HepG2 (cell line): ENCODE data around the gene CADPS. TPM values are rescaled to one million over a fixed set of nuclear protein-coding genes. Genes with fewer than 3 reads are reported as not detected.

Experiments used
- ATAC-seq: fragments of 200-7000 bp; cut with Tn5 transposase; 3 replicates; pipeline ENCODE4 v1.9.1; 2020; ENCODE audit warnings: mild to moderate bottlenecking, moderate library complexity
- BruUV-seq: library from RNA; stranded (reverse); fragments of 400-500 nt; replicated peaks from 2 replicates; lab custom pipeline; 2021; lab: Mats Ljungman, UMichigan
- CTCF ChIA-PET: fragments of 300-600 bp; formaldehyde crosslinking; extraction: SDS; loops from one replicate; lab custom pipeline; 2021; ENCODE audit warnings: low total read pairs, inconsistent platforms, low intra/inter-chr PET ratio; lab: Yijun Ruan, JAX
- POLR2A ChIA-PET: fragments of 350-600 bp; sonication (Branson Sonifier 250); formaldehyde crosslinking; loops from one replicate; lab custom pipeline; 2020; ENCODE audit warnings: antibody characterized with exemption, inconsistent platforms; lab: Yijun Ruan, JAX
- DNase-seq: peaks from one replicate; pipeline ENCODE4 v3.0.0-alpha.2; 2015; ENCODE audit warnings: low spot score
- FAIRE-seq: peaks from 3 replicates; lab custom pipeline; 2011; peaks lifted over from hg19 to GRCh38; lab: Jason Lieb, UNC
- H2AFZ ChIP-seq: one replicate; pipeline ENCODE4 v1.6.1; 2011; ENCODE audit warnings: low read length, inconsistent platforms
- H3K27ac ChIP-seq: fragments of 300-600 bp; 3 replicates; pipeline ENCODE4 v1.8.0; 2011; ENCODE audit warnings: mixed run types, mild to moderate bottlenecking, mixed read lengths, low read length, inconsistent platforms; ENCODE audit not compliant: insufficient read depth; ENCODE audit errors: extremely low read length
- H3K27me3 ChIP-seq, 2 experiments: fragments of 200-600 bp in 1 of 2; 2 replicates in 1 of 2; 3 replicates in 1 of 2; pipeline versions ENCODE4 v1.6.0 to v1.8.0; 2011; ENCODE audit warnings: low read length in 2 of 2, mild to moderate bottlenecking in 2 of 2, moderate library complexity in 2 of 2, inconsistent platforms in 1 of 2; ENCODE audit not compliant: insufficient read depth in 2 of 2, control insufficient read depth in 1 of 2
- H3K36me3 ChIP-seq, 2 experiments: fragments of 200-600 bp in 1 of 2; replicated peaks in 1 of 2; 2 replicates in 1 of 2; 3 replicates in 1 of 2; pipeline versions ENCODE4 v1.5.1 to v1.8.0; 2011; ENCODE audit warnings: low read length in 2 of 2, inconsistent platforms in 1 of 2; ENCODE audit not compliant: insufficient read depth in 2 of 2, control insufficient read depth in 1 of 2
- H3K4me1 ChIP-seq: 2 replicates; pipeline ENCODE4 v1.5.1; 2012; ENCODE audit warnings: low read length, inconsistent platforms; ENCODE audit not compliant: insufficient read depth
- H3K4me2 ChIP-seq: 2 replicates; pipeline ENCODE4 v1.6.0; 2011; ENCODE audit warnings: low read depth, low read length, inconsistent platforms
- H3K4me3 ChIP-seq, 3 experiments: fragments of 200-600 bp in 1 of 3; sonication (generic), shearing (Covaris generic) in 1 of 3; replicated peaks in 1 of 3; 2 replicates each; pipeline ENCODE4 v1.5.1; 2011 to 2016; ENCODE audit warnings: low read length in 3 of 3, inconsistent platforms in 2 of 3, low read depth in 2 of 3, mild to moderate bottlenecking in 2 of 3, control low read depth in 1 of 3, mixed read lengths in 1 of 3; ENCODE audit not compliant: insufficient read depth in 1 of 3
- H3K79me2 ChIP-seq: one replicate; pipeline ENCODE4 v1.6.1; 2011; ENCODE audit warnings: low read length, inconsistent platforms; ENCODE audit not compliant: insufficient read depth
- H3K9ac ChIP-seq: 2 replicates; pipeline ENCODE4 v1.6.0; 2011; ENCODE audit warnings: mild to moderate bottlenecking, low read depth, low read length, inconsistent platforms; ENCODE audit not compliant: insufficient read depth
- H3K9me3 ChIP-seq: 2 replicates; pipeline ENCODE4 v1.5.1; 2012; ENCODE audit warnings: mild to moderate bottlenecking, low read length
- H4K20me1 ChIP-seq: 2 replicates; pipeline ENCODE4 v1.6.0; 2011; ENCODE audit warnings: inconsistent platforms, mild to moderate bottlenecking, low read length, moderate library complexity; ENCODE audit not compliant: insufficient read depth
- BCL6 ChIP-seq: IDR thresholded peaks from 2 replicates; pipeline ENCODE4 v1.6.1; 2016; ENCODE audit warnings: missing genetic modification reagents, missing compliant biosample characterization
- CREB1 ChIP-seq, 2 experiments: fragments of 450-650 bp in 1 of 2; IDR thresholded peaks; 2 replicates each; pipeline ENCODE4 v1.6.1; 2016 to 2017; ENCODE audit warnings: control low read depth in 1 of 2, mild to moderate bottlenecking in 1 of 2, missing compliant biosample characterization in 1 of 2, missing genetic modification characterization in 1 of 2
- FOXJ3 ChIP-seq: sonication (generic); formaldehyde crosslinking; IDR thresholded peaks from 2 replicates; pipeline ENCODE4 v1.4.0; 2020; ENCODE audit warnings: missing genetic modification reagents, mild to moderate bottlenecking, borderline replicate concordance
- HNRNPLL ChIP-seq: fragments of 200-400 bp; formaldehyde crosslinking; IDR thresholded peaks from 2 replicates; pipeline ENCODE4 v1.6.1; 2017; ENCODE audit warnings: mild to moderate bottlenecking, low read depth, low read length; ENCODE audit not compliant: poor library complexity, severe bottlenecking
- ISX ChIP-seq: sonication (generic); formaldehyde crosslinking; conservative IDR thresholded peaks from 2 replicates; pipeline ENCODE4 v1.5.0; 2020; ENCODE audit warnings: missing genetic modification reagents
- SALL2 ChIP-seq: sonication (generic); formaldehyde crosslinking; IDR thresholded peaks from 2 replicates; pipeline ENCODE4 v1.8.1; 2023; ENCODE audit warnings: mild to moderate bottlenecking, missing genetic modification reagents, inconsistent platforms
- ZBTB7B ChIP-seq: sonication (generic); formaldehyde crosslinking; IDR thresholded peaks from 2 replicates; pipeline ENCODE4 v1.4.0; 2020; ENCODE audit warnings: missing genetic modification reagents
- ZFAT ChIP-seq: sonication (generic); formaldehyde crosslinking; conservative IDR thresholded peaks from 2 replicates; pipeline ENCODE4 v1.8.1; 2023; ENCODE audit warnings: missing genetic modification reagents, inconsistent platforms
- ZKSCAN5 ChIP-seq: sonication (generic); formaldehyde crosslinking; IDR thresholded peaks from 2 replicates; pipeline ENCODE4 v1.5.1; 2020; ENCODE audit warnings: mild to moderate bottlenecking, missing genetic modification reagents
- ZNF205 ChIP-seq: IDR thresholded peaks from 2 replicates; pipeline ENCODE4 v1.6.1; 2018; ENCODE audit warnings: missing biosample characterization, missing genetic modification reagents
- ZNF468 ChIP-seq: sonication (generic); formaldehyde crosslinking; IDR thresholded peaks from 2 replicates; pipeline ENCODE4 v1.8.0; 2022; ENCODE audit warnings: mild to moderate bottlenecking, moderate library complexity, missing genetic modification reagents
- ZNF530 ChIP-seq: sonication (generic); formaldehyde crosslinking; IDR thresholded peaks from 2 replicates; pipeline ENCODE4 v1.5.0; 2020; ENCODE audit warnings: low read depth, mild to moderate bottlenecking, missing genetic modification reagents
- ZNF747 ChIP-seq: sonication (generic); formaldehyde crosslinking; IDR thresholded peaks from 2 replicates; pipeline ENCODE4 v1.8.1; 2023; ENCODE audit warnings: missing genetic modification reagents, mild to moderate bottlenecking, borderline replicate concordance
- ZNF782 ChIP-seq: sonication (generic); formaldehyde crosslinking; IDR thresholded peaks from 2 replicates; pipeline ENCODE4 v1.4.0; 2020; ENCODE audit warnings: missing genetic modification reagents, mild to moderate bottlenecking, borderline replicate concordance
- WGBS: methylation state at CpG from one replicate; pipeline ENCODE4 v1.1.6; 2017; ENCODE audit warnings: low lambda C conversion rate; 5-methylcytosine and 5-hydroxymethylcytosine counted together
- in situ Hi-C: cut with HindIII; loops from 2 replicates; pipeline ENCODE4 v1.10.0; 2017; ENCODE audit warnings: low pct_unique_long_range_greater_than_20kb; ENCODE audit not compliant: extremely low pct_ligation_motif_present
- intact Hi-C: fragments of 100-400 bp; cut with micrococcal nuclease; formaldehyde crosslinking; loops from one replicate; pipeline ENCODE4 v1.10.0; 2022; ENCODE audit not compliant: unreplicated experiment
- polyA plus RNA-seq, 8 experiments: library from polyadenylated mRNA; depleted of rRNA in 3 of 8; stranded (reverse) in 7 of 8; unstranded in 1 of 8; fragments of >200 nt; fragmentation: Illumina TruSeq in 4 of 8; extraction: Trizol in 4 of 8; gene quantifications; 2 replicates each; pipeline versions ENCODE4 v1.2.1 to v1.2.3, GENCODE V29; 2011 to 2016; ENCODE audit warnings: low read depth in 4 of 8, missing spikeins in 1 of 8, mixed read lengths in 1 of 8; ENCODE audit not compliant: insufficient read depth in 1 of 8
- total RNA-seq, 5 experiments: library from RNA; depleted of rRNA; stranded (reverse); fragments of >200 nt; fragmentation: Illumina TruSeq; extraction: Trizol; gene quantifications; 2 replicates each; pipeline ENCODE4 v1.2.3, GENCODE V29; 2016; ENCODE audit warnings: low read depth in 1 of 5
- TF ChIP-seq, protein P1 (sequence below): sonication (generic); formaldehyde crosslinking; IDR thresholded peaks from 2 replicates; pipeline ENCODE4 v1.4.0; 2020; ENCODE audit warnings: missing genetic modification reagents

CADPS gene
- total and polyA plus RNA-seq, 2 of the 13 experiments (the other 11 are each of a cell fraction or from before 2014, with no cell fraction given), result not detected

DNA sequence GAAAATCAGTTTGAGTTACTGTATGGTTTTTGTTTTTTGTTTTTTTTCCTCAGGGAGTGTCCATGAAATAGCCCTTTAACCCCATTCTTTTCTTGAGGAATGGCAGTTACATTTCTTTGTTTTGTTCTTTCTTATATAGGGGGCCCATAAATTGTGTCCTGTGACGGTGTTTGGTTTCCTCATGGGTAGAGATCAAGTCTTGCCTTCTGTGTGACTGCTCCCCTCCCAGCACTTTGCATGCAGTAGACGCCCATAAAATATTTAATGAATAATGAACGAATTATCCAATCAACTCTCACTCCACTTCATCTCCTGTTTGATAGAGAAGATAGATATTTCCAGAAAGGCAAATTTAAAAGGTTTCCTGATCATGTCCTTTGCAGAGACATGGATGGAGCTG lies 78.1 kb downstream of the CADPS start:
- H3K36me3 ChIP-seq, result no peaks in the 10 kb centered on the region
- DNase-seq (no peak), ATAC-seq (no peak), FAIRE-seq (no peak)
- 5% methylated on average over 3 of the region's 3 CpGs for WGBS
- no peak overlapping the region for H3K27ac ChIP-seq
- H2AFZ ChIP-seq, result no peak overlapping the region
- no peaks in the 10 kb centered on the region for H3K79me2 ChIP-seq
- ChIA-PET POLR2A (no interaction called here), CTCF (no interaction called here)
- in situ Hi-C loops (no loop called here), intact Hi-C loops (no loop called here)
- no peak overlapping the region for H3K9ac ChIP-seq
- H3K4me3 ChIP-seq, result no peak overlapping the region
- TF ChIP-seq ZKSCAN5 (no peak), ZNF747 (CRISPR knock-in tag) (no peak), ISX (CRISPR knock-in tag) (no peak), ZBTB7B (CRISPR knock-in tag) (no peak), HNRNPLL (no peak), ZNF530 (CRISPR knock-in tag) (no peak), BCL6 (CRISPR knock-in tag) (no peak), ZNF205 (no peak), ZFAT (CRISPR knock-in tag) (no peak), ZNF468 (CRISPR knock-in tag) (no peak), ZNF782 (CRISPR knock-in tag) (no peak), FOXJ3 (no peak), CREB1 (IDR thresholded peaks at IDR 0.05) (no peak), CREB1 (CRISPR knock-in tag; IDR thresholded peaks at IDR 0.05) (no peak), SALL2 (CRISPR knock-in tag) (no peak)
- TF ChIP-seq, protein P1, sequence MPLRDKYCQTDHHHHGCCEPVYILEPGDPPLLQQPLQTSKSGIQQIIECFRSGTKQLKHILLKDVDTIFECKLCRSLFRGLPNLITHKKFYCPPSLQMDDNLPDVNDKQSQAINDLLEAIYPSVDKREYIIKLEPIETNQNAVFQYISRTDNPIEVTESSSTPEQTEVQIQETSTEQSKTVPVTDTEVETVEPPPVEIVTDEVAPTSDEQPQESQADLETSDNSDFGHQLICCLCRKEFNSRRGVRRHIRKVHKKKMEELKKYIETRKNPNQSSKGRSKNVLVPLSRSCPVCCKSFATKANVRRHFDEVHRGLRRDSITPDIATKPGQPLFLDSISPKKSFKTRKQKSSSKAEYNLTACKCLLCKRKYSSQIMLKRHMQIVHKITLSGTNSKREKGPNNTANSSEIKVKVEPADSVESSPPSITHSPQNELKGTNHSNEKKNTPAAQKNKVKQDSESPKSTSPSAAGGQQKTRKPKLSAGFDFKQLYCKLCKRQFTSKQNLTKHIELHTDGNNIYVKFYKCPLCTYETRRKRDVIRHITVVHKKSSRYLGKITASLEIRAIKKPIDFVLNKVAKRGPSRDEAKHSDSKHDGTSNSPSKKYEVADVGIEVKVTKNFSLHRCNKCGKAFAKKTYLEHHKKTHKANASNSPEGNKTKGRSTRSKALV, result no peak
- no peaks in the 10 kb centered on the region for H4K20me1 ChIP-seq
- no TSS peak for BruUV-seq
- no peaks in the 10 kb centered on the region for H3K9me3 ChIP-seq
- H3K4me2 ChIP-seq, result no peak overlapping the region
- no peaks in the 10 kb centered on the region for H3K4me1 ChIP-seq
- no peaks in the 10 kb centered on the region for H3K27me3 ChIP-seq
